A549 (cell line): ENCODE data around the gene PFDN6. TPM values are rescaled to one million over a fixed set of nuclear protein-coding genes. Genes with fewer than 3 reads are reported as not detected.

Experiments used
- ATAC-seq, 2 experiments: fragments of 200-7000 bp in 1 of 2; fragments of >200 bp in 1 of 2; cut with Nextera tagmentation in 1 of 2; cut with Tn5 transposase in 1 of 2; 3 replicates each; pipeline versions ENCODE4 v1.8.0 to v1.9.1; 2018 to 2020; ENCODE audit warnings: mild to moderate bottlenecking in 1 of 2, moderate library complexity in 1 of 2
- CTCF ChIA-PET: fragments of 300-600 bp; sonication (Branson Sonifier 250); formaldehyde crosslinking; extraction: SDS; loops from one replicate; lab custom pipeline; 2021; ENCODE audit warnings: antibody characterized with exemption, inconsistent platforms; lab: Yijun Ruan, JAX
- POLR2A ChIA-PET: fragments of 350-600 bp; formaldehyde crosslinking; extraction: SDS; loops from one replicate; lab custom pipeline; 2021; ENCODE audit warnings: antibody characterized with exemption, inconsistent platforms; lab: Yijun Ruan, JAX
- DNase-seq, 2 experiments: peaks; one replicate each; pipeline versions ENCODE4 v3.0.0 to v3.0.0-alpha.2; 2011 to 2016; ENCODE audit warnings: low read depth in 1 of 2, low spot score in 1 of 2
- FAIRE-seq: peaks from 2 replicates; lab custom pipeline; 2011; peaks lifted over from hg19 to GRCh38; lab: Jason Lieb, UNC
- H3K27ac ChIP-seq, 2 experiments: fragments of >200 bp; sonication (Bioruptor Twin); formaldehyde crosslinking; 3 replicates each; pipeline ENCODE4 v1.5.1; 2016 to 2017
- H3K4me1 ChIP-seq: fragments of >200 bp; sonication (Bioruptor Twin); formaldehyde crosslinking; 3 replicates; pipeline ENCODE4 v1.6.1; 2016
- H3K4me2 ChIP-seq: fragments of >200 bp; sonication (Bioruptor Twin); formaldehyde crosslinking; 3 replicates; pipeline ENCODE4 v1.6.1; 2016
- H3K4me3 ChIP-seq: fragments of >200 bp; sonication (Bioruptor Twin); formaldehyde crosslinking; 3 replicates; pipeline ENCODE4 v1.5.1; 2016
- H3K9me3 ChIP-seq: fragments of >200 bp; sonication (Bioruptor Twin); formaldehyde crosslinking; 3 replicates; pipeline ENCODE4 v1.6.1; 2016
- CBX2 ChIP-seq: fragments of 200-600 bp; sonication (generic); IDR thresholded peaks from 2 replicates; pipeline ENCODE4 v1.6.1; 2016; ENCODE audit warnings: low read depth, mild to moderate bottlenecking, borderline replicate concordance
- CEBPB ChIP-seq, 2 experiments: fragments of >200 bp in 1 of 2; sonication (Bioruptor Twin) in 1 of 2; formaldehyde crosslinking in 1 of 2; IDR thresholded peaks; 2 replicates each; pipeline ENCODE4 v1.6.1; 2012 to 2016
- CHD4 ChIP-seq: fragments of 200-600 bp; sonication (generic); IDR thresholded peaks from 2 replicates; pipeline ENCODE4 v1.6.1; 2016; ENCODE audit warnings: antibody characterized with exemption, mild to moderate bottlenecking, borderline replicate concordance
- ELK1 ChIP-seq: fragments of 150-350 bp; IDR thresholded peaks from 2 replicates; pipeline ENCODE4 v1.6.1; 2014; ENCODE audit warnings: low read depth, mild to moderate bottlenecking, low read length
- EP300 ChIP-seq, 2 experiments: fragments of >200 bp; sonication (Bioruptor Twin); formaldehyde crosslinking; IDR thresholded peaks; 2 replicates in 1 of 2; 3 replicates in 1 of 2; pipeline ENCODE4 v1.6.1; 2016 to 2017
- ESRRA ChIP-seq: fragments of 150-350 bp; IDR thresholded peaks from 2 replicates; pipeline ENCODE4 v1.6.1; 2014; ENCODE audit warnings: mild to moderate bottlenecking, low read length, borderline replicate concordance
- FOSL2 ChIP-seq, 2 experiments: fragments of 450-650 bp in 1 of 2; fragments of >200 bp in 1 of 2; sonication (Bioruptor Twin) in 1 of 2; formaldehyde crosslinking; IDR thresholded peaks; 2 replicates each; pipeline versions ENCODE4 v1.5.0 to v1.6.1; 2016 to 2020; ENCODE audit warnings: mild to moderate bottlenecking in 1 of 2, moderate library complexity in 1 of 2
- HEYL ChIP-seq: fragments of 250-450 bp; sonication (Bioruptor Pico); IDR thresholded peaks from 2 replicates; pipeline ENCODE4 v1.8.0; 2021; ENCODE audit warnings: mild to moderate bottlenecking, moderate library complexity
- HOXA7 ChIP-seq: fragments of 250-450 bp; sonication (Bioruptor Pico); IDR thresholded peaks from 2 replicates; pipeline ENCODE4 v1.5.0; 2020; ENCODE audit warnings: mild to moderate bottlenecking, moderate library complexity
- HOXB13 ChIP-seq: fragments of 250-450 bp; sonication (Bioruptor Pico); IDR thresholded peaks from 2 replicates; pipeline ENCODE4 v1.5.0; 2020; ENCODE audit warnings: low read depth, mild to moderate bottlenecking, moderate library complexity
- JUN ChIP-seq, 2 experiments: fragments of >200 bp; sonication (Bioruptor Twin); formaldehyde crosslinking; IDR thresholded peaks; 2 replicates in 1 of 2; 3 replicates in 1 of 2; pipeline ENCODE4 v1.6.1; 2016 to 2017
- KDM1A ChIP-seq: fragments of 200-600 bp; sonication (generic); IDR thresholded peaks from 2 replicates; pipeline ENCODE4 v1.6.1; 2016; ENCODE audit warnings: low read depth, mild to moderate bottlenecking
- MAZ ChIP-seq: fragments of 150-350 bp; IDR thresholded peaks from 2 replicates; pipeline ENCODE4 v1.6.1; 2014; ENCODE audit warnings: antibody characterized with exemption, low read depth, low read length, borderline replicate concordance
- MYC ChIP-seq: IDR thresholded peaks from 2 replicates; pipeline ENCODE4 v1.6.1; 2012; ENCODE audit warnings: mild to moderate bottlenecking, inconsistent platforms, low read length, improper control_type of control experiment, borderline replicate concordance
- POLR2AphosphoS2 ChIP-seq: conservative IDR thresholded peaks from 2 replicates; pipeline ENCODE4 v1.6.1; 2012; ENCODE audit warnings: low read length, improper control_type of control experiment, inconsistent platforms
- RAD21 ChIP-seq, 2 experiments: fragments of >200 bp in 1 of 2; sonication (Bioruptor Twin) in 1 of 2; formaldehyde crosslinking in 1 of 2; IDR thresholded peaks in 1 of 2; conservative IDR thresholded peaks in 1 of 2; 2 replicates in 1 of 2; 3 replicates in 1 of 2; pipeline ENCODE4 v1.6.1; 2012 to 2018; ENCODE audit warnings: inconsistent platforms in 1 of 2
- RARB ChIP-seq: fragments of 250-450 bp; sonication (Bioruptor Pico); IDR thresholded peaks from 2 replicates; pipeline ENCODE4 v1.8.0; 2021; ENCODE audit warnings: mild to moderate bottlenecking, moderate library complexity
- RCOR1 ChIP-seq: fragments of 150-350 bp; IDR thresholded peaks from 2 replicates; pipeline ENCODE4 v1.6.1; 2014; ENCODE audit warnings: antibody characterized with exemption, low read length, low read depth
- SREBF2 ChIP-seq: fragments of 450-650 bp; IDR thresholded peaks from 2 replicates; pipeline ENCODE4 v1.6.1; 2014; ENCODE audit warnings: mild to moderate bottlenecking, moderate library complexity
- TP53 ChIP-seq: fragments of 250-450 bp; sonication (Bioruptor Pico); IDR thresholded peaks from 2 replicates; pipeline ENCODE4 v1.5.0; 2021; ENCODE audit warnings: mild to moderate bottlenecking, moderate library complexity
- USF2 ChIP-seq: fragments of 450-650 bp; IDR thresholded peaks from 2 replicates; pipeline ENCODE4 v1.6.1; 2014; ENCODE audit warnings: antibody characterized with exemption
- WGBS: methylation state at CpG from one replicate; pipeline ENCODE4 v1.1.6; 2017; ENCODE audit errors: missing lambda C conversion rate; 5-methylcytosine and 5-hydroxymethylcytosine counted together
- polyA plus RNA-seq, 4 experiments: library from polyadenylated mRNA; depleted of rRNA in 3 of 4; stranded (reverse); fragments of >200 nt; fragmentation: RNase III in 1 of 4; extraction: RNeasy Plus Mini Kit Qiagen cat#74134 plus additional on column Dnase treatment in 1 of 4; gene quantifications; 2 replicates in 3 of 4; 3 replicates in 1 of 4; pipeline ENCODE4 v1.2.3, GENCODE V29; 2011 to 2017
- TF ChIP-seq, protein P1 (sequence below): IDR thresholded peaks from 2 replicates; pipeline ENCODE4 v1.6.1; 2012

PFDN6 gene
- polyA plus RNA-seq, 2 of the 4 experiments (the other 2 are of a cell fraction): 84.6 to 120 TPM

GRCh38 chr6:33315793-33316602 is 26.6 kb downstream of the PFDN6 start:
- no peak for TF ChIP-seq JUN (IDR thresholded peaks at IDR 0.05)
- no peak for TF ChIP-seq MYC
- TF ChIP-seq RCOR1: no peak
- TF ChIP-seq MAZ: no peak
- TF ChIP-seq HEYL: no peak
- TF ChIP-seq FOSL2 (IDR thresholded peaks at IDR 0.05): no peak
- no peak for TF ChIP-seq FOSL2 (CRISPR knock-in tag; IDR thresholded peaks at IDR 0.05)
- TF ChIP-seq, all 56 proteins: peak for 0
- 94% methylated on average over 12 of the region's 17 CpGs for WGBS
- H3K4me3 ChIP-seq: no peak overlapping the region
- DNase-seq (no peak), ATAC-seq (no peak), FAIRE-seq (no peak)
- no peak overlapping the region for H3K27ac ChIP-seq
- POLR2A ChIA-PET: no interaction called here
- no peaks in the 10 kb centered on the region for H3K9me3 ChIP-seq
- H3K4me2 ChIP-seq: no peak overlapping the region
- CTCF ChIA-PET: interaction anchor here (3.5 kb wide), 1 partner anchor 16 kb away, joined by 8 read pairs; no protein-coding TSS in a partner anchor
- H3K4me1 ChIP-seq: peaks cover 42% of the 10 kb centered on the region

- H3K27ac ChIP-seq: peak overlapping the region in 1 of 2 experiments; percentile 91; a peak in 3 of 6 replicates
- POLR2A ChIA-PET: interaction anchor here (0.5 to 1.6 kb wide), 9 partner anchors 17 to 190 kb away, joined by 3 to 14 read pairs (median 6); partner anchors contain the start of genes B3GALT4, PFDN6, RGL2 and WDR46
- FAIRE-seq (no peak), DNase-seq (no peak), ATAC-seq (no peak)
- 74% methylated on average over 14 of the region's 19 CpGs for WGBS
- H3K4me3 ChIP-seq: peak overlapping the region; percentile 41
- H3K4me2 ChIP-seq: peak overlapping the region; percentile 65
- no peak for TF ChIP-seq HOXB13
- no peak for TF ChIP-seq RARB (CRISPR knock-in tag)
- peak; percentile 60; the same call in 1 of the 2 replicates for TF ChIP-seq KDM1A
- no peak for TF ChIP-seq RCOR1
- TF ChIP-seq HOXA7 (CRISPR knock-in tag): no peak
- TF ChIP-seq, protein P1, sequence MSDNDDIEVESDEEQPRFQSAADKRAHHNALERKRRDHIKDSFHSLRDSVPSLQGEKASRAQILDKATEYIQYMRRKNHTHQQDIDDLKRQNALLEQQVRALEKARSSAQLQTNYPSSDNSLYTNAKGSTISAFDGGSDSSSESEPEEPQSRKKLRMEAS: no peak
- TF ChIP-seq RAD21 (conservative IDR thresholded peaks at IDR 0.05 in 1 of 2, IDR thresholded peaks at IDR 0.05 in 1 of 2): no peak
- no peak for TF ChIP-seq USF2
- TF ChIP-seq, all 56 proteins: peak for 1
- no peaks in the 10 kb centered on the region for H3K9me3 ChIP-seq
- H3K4me1 ChIP-seq: peaks cover 46% of the 10 kb centered on the region
- CTCF ChIA-PET: interaction anchor here (1.1 to 3.5 kb wide), 3 partner anchors 16 to 21 kb away, joined by 3 to 8 read pairs (median 4); no protein-coding TSS in a partner anchor
Observed at GRCh38 chr6:33316603-33317418, 27.4 kb downstream of the PFDN6 start.

DNA sequence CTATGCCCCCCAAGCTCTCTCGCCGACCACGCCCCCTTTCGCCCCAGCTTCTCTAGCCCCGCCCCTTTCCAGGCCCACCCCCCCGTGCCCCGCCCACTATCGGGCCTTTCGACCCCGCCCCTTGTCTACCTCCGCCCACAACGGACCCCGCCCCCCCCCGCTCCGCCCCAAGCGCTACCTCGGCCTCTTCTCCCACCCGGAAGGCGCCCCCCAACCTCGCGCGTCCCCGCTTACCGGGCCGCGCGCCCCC is 27.9 kb downstream of the PFDN6 start:
- Histone ChIP-seq H3K9me3 (no peaks in the 10 kb centered on the region), H3K27ac (peak overlapping the region; percentile 69 to 91), H3K4me3 (peak overlapping the region; percentile 41), H3K4me2 (peak overlapping the region; percentile 65), H3K4me1 (peaks cover 43% of the 10 kb centered on the region)
- no peak for DNase-seq
- TF ChIP-seq TP53 (no peak), CHD4 (no peak), ELK1 (no peak), EP300 (IDR thresholded peaks at IDR 0.05) (no peak), CBX2 (no peak), CEBPB (IDR thresholded peaks at IDR 0.05) (no peak), KDM1A (no peak), RCOR1 (no peak), POLR2AphosphoS2 (no peak), SREBF2 (no peak), ESRRA (no peak)
- TF ChIP-seq, protein P1: no peak
- CTCF ChIA-PET: interaction anchor here (1.1 to 3.5 kb wide), 3 partner anchors 16 to 21 kb away, joined by 3 to 8 read pairs (median 4); no protein-coding TSS in a partner anchor
- no peak for FAIRE-seq
- ATAC-seq: no peak
- POLR2A ChIA-PET: interaction anchor here (0.5 to 1.6 kb wide), 12 partner anchors 18 to 346 kb away, joined by 3 to 14 read pairs (median 6); partner anchors contain the start of genes B3GALT4, PFDN6, RGL2 and RPS18
- no CpG with 5 or more reads among the region's 27 CpGs for WGBS
